Measurements from ENCODE around the gene PPP4R1. TPM values are rescaled to one million over a fixed set of nuclear protein-coding genes. Genes with fewer than 3 reads are reported as not detected.
A peak's percentile ranks its signal among the peaks of the same experiment; 100 is the strongest.

The PPP4R1 gene
- polyA plus RNA-seq, 1 of the 3 experiments (the other 2 are of a cell fraction) = 53.4 TPM

GRCh38 chr18:9537677-9538076 is 76.7 kb downstream of the PPP4R1 start (continued):
- no peak for TF ChIP-seq FOSL2 (IDR thresholded peaks at IDR 0.05; ENCODE audit: borderline replicate concordance, low read depth)

- peak; percentile 10; the same call in 1 of the 2 replicates for TF ChIP-seq PBX3 (IDR thresholded peaks at IDR 0.05)
- peak; percentile 7; the same call in 1 of the 2 replicates for TF ChIP-seq FOSL2 (IDR thresholded peaks at IDR 0.05; ENCODE audit: borderline replicate concordance, low read depth)
- TF ChIP-seq USF1 (IDR thresholded peaks at IDR 0.05; ENCODE audit: borderline replicate concordance, low read depth) = no peak
- no peak for TF ChIP-seq YY1 (IDR thresholded peaks at IDR 0.05; ENCODE audit: low read depth)
- TF ChIP-seq CHD2 (IDR thresholded peaks at IDR 0.05; ENCODE audit: low read length, partially characterized antibody) = no peak
- H3K4me1 ChIP-seq (ENCODE audit: control insufficient read depth in 1 of 2, insufficient read depth in 2 of 2, low read depth in 1 of 2, low read length in 1 of 2) = peaks cover 13 to 28% of the 10 kb centered on the region in 2 experiments; a peak in 3 of 4 replicates
- H3K36me3 ChIP-seq (replicated peaks in 1 of 2; ENCODE audit: control insufficient read depth in 1 of 2, insufficient read depth in 2 of 2, low read length in 1 of 2) = peaks cover 32 to 39% of the 10 kb centered on the region in 2 experiments
- H3K9ac ChIP-seq = no peak overlapping the region
- no peaks in the 10 kb centered on the region for H4K20me1 ChIP-seq (ENCODE audit: insufficient read depth)
- no peaks in the 10 kb centered on the region for H3K9me3 ChIP-seq
- ChIA-PET CTCF (no interaction called here), POLR2A (no interaction called here)
- DNase-seq = no peak
- no peaks in the 10 kb centered on the region for H3K79me2 ChIP-seq (ENCODE audit: insufficient read depth)
- H2AFZ ChIP-seq (ENCODE audit: low read depth) = no peak overlapping the region
- peak overlapping the region in 1 of 2 experiments; percentile 88; a peak in 3 of 4 replicates for H3K27ac ChIP-seq (ENCODE audit: low read depth in 2 of 2, low read length in 1 of 2)
- H3K9me2 ChIP-seq = no peaks in the 10 kb centered on the region
- H3F3A ChIP-seq (replicated peaks; ENCODE audit: insufficient read depth) = peaks cover 40% of the 10 kb centered on the region
- H3K4me2 ChIP-seq = no peak overlapping the region
- WGBS (ENCODE audit: low lambda C conversion rate) = 85% methylated on average over 12 of the region's 24 CpGs
- H3K27me3 ChIP-seq (ENCODE audit: insufficient read depth) = no peaks in the 10 kb centered on the region
- no peak overlapping the region for H3K4me3 ChIP-seq (ENCODE audit: low read depth in 2 of 2, low read length in 1 of 2)
Measured at GRCh38 chr18:9536354-9537152, 77.8 kb downstream of the PPP4R1 start.

GRCh38 chr18:9535430-9535991 is 78.8 kb downstream of the PPP4R1 start:
- H3F3A ChIP-seq (replicated peaks; ENCODE audit: insufficient read depth) = peaks cover 46% of the 10 kb centered on the region
- peak overlapping the region; percentile 52; the same call in 1 of the 2 replicates for H3K9ac ChIP-seq
- no peaks in the 10 kb centered on the region for H3K9me3 ChIP-seq
- H3K27ac ChIP-seq (ENCODE audit: low read depth in 2 of 2, low read length in 1 of 2) = peak overlapping the region; percentile 60 to 88
- H3K36me3 ChIP-seq (replicated peaks in 1 of 2; ENCODE audit: control insufficient read depth in 1 of 2, insufficient read depth in 2 of 2, low read length in 1 of 2) = peaks cover 34 to 47% of the 10 kb centered on the region in 2 experiments
- CTCF ChIA-PET = no interaction called here
- H4K20me1 ChIP-seq (ENCODE audit: insufficient read depth) = no peaks in the 10 kb centered on the region
- POLR2A ChIA-PET = no interaction called here
- no peaks in the 10 kb centered on the region for H3K79me2 ChIP-seq (ENCODE audit: insufficient read depth)
- no peaks in the 10 kb centered on the region for H3K9me2 ChIP-seq
- 48% methylated on average over 21 of the region's 27 CpGs for WGBS (ENCODE audit: low lambda C conversion rate)
- no peaks in the 10 kb centered on the region for H3K27me3 ChIP-seq (ENCODE audit: insufficient read depth)
- H3K4me2 ChIP-seq = peak overlapping the region; percentile 69; the same call in 1 of the 2 replicates
- peaks cover 13 to 28% of the 10 kb centered on the region in 2 experiments; a peak in 3 of 4 replicates for H3K4me1 ChIP-seq (ENCODE audit: control insufficient read depth in 1 of 2, insufficient read depth in 2 of 2, low read depth in 1 of 2, low read length in 1 of 2)
- DNase-seq = peak; percentile 55
- H3K4me3 ChIP-seq (ENCODE audit: low read depth in 2 of 2, low read length in 1 of 2) = peak overlapping the region in 1 of 2 experiments; percentile 12; a peak in 1 of 4 replicates
- H2AFZ ChIP-seq (ENCODE audit: low read depth) = no peak overlapping the region
- TF ChIP-seq EZH2phosphoT487 (IDR thresholded peaks at IDR 0.05; ENCODE audit: borderline replicate concordance, low read depth) (no peak), ZBTB33 (IDR thresholded peaks at IDR 0.05; ENCODE audit: borderline replicate concordance, low read depth) (no peak), ELF1 (IDR thresholded peaks at IDR 0.05) (no peak), YY1 (IDR thresholded peaks at IDR 0.05; ENCODE audit: low read depth) (no peak), TEAD4 (IDR thresholded peaks at IDR 0.05; ENCODE audit: borderline replicate concordance, insufficient read depth) (0 out of 2 replicates have a peak, but pooled peaks have one; percentile 26), EP300 (IDR thresholded peaks at IDR 0.05; ENCODE audit: borderline replicate concordance in 1 of 2, low read depth in 1 of 2, low read length in 1 of 2) (peak in 1 of 2 experiments; percentile 15; a peak in 1 of 4 replicates), POLR2AphosphoS5 (IDR thresholded peaks at IDR 0.05; ENCODE audit: low read depth, low read length) (peak; percentile 49; the same call in 1 of the 2 replicates), TCF12 (IDR thresholded peaks at IDR 0.05) (peak; percentile 94), RXRA (IDR thresholded peaks at IDR 0.05; ENCODE audit: borderline replicate concordance, low read depth) (no peak), SMC3 (IDR thresholded peaks at IDR 0.05; ENCODE audit: low read depth, low read length) (no peak), USF1 (IDR thresholded peaks at IDR 0.05; ENCODE audit: borderline replicate concordance, low read depth) (peak; percentile 92), MXI1 (IDR thresholded peaks at IDR 0.05; ENCODE audit: low read depth, low read length) (peak; percentile 67), MEF2A (IDR thresholded peaks at IDR 0.05; ENCODE audit: borderline replicate concordance, low read depth) (no peak), IRF3 (IDR thresholded peaks at IDR 0.05; ENCODE audit: low read depth, low read length) (no peak)
